NCI-H748 treated with DMSO at 0.1 percent for 48 hours (cell line): ENCODE measurements around the gene AATK.

Experiments
- DNase-seq: peaks from one replicate; lab custom pipeline; 2025; lab: John Stamatoyannopoulos, UW

Gene AATK, protein sequence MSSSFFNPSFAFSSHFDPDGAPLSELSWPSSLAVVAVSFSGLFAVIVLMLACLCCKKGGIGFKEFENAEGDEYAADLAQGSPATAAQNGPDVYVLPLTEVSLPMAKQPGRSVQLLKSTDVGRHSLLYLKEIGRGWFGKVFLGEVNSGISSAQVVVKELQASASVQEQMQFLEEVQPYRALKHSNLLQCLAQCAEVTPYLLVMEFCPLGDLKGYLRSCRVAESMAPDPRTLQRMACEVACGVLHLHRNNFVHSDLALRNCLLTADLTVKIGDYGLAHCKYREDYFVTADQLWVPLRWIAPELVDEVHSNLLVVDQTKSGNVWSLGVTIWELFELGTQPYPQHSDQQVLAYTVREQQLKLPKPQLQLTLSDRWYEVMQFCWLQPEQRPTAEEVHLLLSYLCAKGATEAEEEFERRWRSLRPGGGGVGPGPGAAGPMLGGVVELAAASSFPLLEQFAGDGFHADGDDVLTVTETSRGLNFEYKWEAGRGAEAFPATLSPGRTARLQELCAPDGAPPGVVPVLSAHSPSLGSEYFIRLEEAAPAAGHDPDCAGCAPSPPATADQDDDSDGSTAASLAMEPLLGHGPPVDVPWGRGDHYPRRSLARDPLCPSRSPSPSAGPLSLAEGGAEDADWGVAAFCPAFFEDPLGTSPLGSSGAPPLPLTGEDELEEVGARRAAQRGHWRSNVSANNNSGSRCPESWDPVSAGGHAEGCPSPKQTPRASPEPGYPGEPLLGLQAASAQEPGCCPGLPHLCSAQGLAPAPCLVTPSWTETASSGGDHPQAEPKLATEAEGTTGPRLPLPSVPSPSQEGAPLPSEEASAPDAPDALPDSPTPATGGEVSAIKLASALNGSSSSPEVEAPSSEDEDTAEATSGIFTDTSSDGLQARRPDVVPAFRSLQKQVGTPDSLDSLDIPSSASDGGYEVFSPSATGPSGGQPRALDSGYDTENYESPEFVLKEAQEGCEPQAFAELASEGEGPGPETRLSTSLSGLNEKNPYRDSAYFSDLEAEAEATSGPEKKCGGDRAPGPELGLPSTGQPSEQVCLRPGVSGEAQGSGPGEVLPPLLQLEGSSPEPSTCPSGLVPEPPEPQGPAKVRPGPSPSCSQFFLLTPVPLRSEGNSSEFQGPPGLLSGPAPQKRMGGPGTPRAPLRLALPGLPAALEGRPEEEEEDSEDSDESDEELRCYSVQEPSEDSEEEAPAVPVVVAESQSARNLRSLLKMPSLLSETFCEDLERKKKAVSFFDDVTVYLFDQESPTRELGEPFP (N-terminal part only)

GRCh38 chr17:81166033-81166492 is at the start of gene AATK:
AATK (minus strand) TSS chr17:81166221; CDS start chr17:81165992, 229 bp downstream.
- DNase-seq = no peak

DNA sequence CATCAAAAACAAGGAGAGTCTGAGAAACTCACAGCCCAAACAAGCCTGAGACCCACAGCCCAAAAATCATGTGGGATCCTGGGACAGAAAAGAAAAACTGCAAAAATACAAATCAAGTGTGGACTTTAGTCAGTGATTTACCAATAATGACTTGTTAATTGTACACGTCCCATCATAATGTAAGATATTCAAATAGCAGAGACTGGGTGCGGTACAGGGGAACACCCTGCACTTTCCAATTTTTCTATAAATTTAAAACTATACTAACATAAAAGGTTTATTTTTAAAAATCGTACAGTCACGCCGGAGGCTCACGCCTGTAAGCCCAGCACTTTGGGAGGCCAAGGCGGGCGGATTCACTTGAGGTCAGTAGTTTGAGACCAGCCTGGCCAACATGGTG is 48.0 kb upstream of the AATK start:
- DNase-seq = no peak

DNA sequence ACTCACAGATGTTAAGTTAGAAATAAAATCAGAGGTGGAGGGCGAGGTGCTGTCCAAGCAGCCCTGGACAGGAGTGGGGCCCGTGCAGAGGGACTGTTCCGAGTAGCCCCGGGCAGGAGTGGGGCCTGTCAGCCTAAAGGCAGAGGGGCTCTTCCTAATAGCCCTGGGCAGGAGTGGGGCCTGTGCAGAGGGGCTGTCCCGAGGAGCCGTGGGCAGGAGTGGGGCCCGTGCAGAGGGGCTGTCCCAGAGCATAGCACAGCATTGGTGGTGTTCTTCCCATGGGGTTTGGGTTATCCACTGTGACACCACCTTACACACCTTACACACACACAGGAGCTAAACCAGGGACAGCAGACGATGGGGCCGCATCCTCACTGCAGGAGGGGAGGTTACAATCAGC is 46.3 kb upstream of the AATK start:
- no peak for DNase-seq

DNA sequence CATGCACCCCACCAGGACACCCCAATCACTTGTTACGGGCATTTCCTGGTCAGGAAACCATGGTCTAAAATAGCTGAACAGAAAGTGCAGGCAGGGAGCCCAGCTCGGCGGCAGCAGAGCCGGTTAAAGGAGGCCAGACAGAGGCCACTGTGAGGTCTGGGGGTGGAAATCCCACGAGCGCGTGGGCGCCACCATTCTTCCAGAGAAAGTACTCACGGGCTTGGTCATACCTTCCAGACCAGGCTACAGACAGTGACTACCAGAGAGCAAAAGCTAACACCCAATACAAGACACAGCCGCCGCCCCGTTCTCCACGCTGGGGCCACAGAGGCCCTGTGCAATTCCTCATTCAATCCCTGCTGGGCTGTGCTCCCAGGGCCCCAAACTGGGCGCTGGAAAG is 44.8 kb upstream of the AATK start:
- DNase-seq = no peak

- no peak for DNase-seq
Observed at GRCh38 chr17:81210466-81210865, 44.4 kb upstream of the AATK start.

GRCh38 chr17:81209141-81209540 is 43.1 kb upstream of the AATK start:
- no peak for DNase-seq

DNA sequence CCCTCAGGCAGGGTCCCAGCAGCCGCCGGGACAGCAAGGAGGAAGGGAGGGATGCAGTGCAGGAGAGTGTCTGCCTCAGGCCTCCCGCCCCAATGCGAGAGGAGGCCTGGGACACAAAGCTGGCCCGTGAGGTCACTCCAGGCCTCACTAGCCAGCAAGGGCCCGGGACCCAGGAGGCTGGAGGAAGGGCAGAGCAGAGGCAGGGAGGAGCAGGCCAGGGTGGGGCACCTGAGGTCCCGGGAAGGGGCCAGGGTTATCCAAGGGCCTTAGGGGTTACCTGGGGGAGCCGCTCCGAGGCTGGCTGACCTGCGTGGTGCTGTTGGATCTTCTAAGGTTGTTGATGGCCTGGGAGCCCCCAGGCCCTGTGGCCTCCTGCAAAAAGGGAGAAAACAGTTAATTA is 42.6 kb upstream of the AATK start:
- no peak for DNase-seq

DNA sequence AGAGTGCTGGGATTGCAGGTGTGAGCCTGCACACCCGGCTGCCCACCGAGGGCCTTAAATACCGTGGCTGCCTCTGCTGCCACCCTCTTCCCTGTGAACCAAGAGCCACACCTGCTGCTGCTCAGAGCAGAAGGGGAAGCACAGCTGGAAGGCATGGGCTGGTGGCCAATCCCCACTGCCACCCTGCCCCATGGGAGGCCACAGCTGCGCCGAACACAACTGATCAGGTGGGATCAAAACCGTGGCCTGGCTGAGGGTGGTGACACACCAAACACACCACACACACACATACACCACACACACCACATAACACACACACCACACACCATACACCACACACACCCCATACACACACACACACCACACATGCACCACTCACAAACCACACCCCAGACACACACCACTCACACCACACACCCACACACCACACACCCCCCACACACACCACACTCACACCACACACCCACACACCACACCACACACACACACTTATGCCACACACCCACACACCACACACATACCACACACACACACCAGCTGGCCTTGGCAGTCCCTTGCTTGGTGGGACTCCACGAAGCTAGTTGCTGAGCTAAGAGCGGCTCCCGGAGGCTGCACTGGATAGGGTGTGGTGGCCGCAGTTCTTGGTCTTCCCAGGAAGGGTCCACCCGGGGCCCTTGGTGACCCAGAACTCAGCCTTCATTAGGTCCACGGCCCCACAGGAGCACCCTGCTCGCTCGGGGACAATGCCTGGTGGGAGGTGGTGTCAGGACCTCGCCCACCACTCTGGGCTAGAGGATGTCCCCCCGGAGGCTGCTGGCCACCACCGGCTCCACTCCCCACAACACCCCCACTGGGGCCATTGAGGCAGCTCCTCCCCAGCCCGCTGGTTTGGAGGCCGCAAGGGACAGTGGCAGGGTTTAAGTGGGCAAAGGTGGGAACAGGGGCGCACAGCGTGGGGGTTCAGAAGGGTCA is 41.9 kb upstream of the AATK start:
- no peak for DNase-seq

DNA sequence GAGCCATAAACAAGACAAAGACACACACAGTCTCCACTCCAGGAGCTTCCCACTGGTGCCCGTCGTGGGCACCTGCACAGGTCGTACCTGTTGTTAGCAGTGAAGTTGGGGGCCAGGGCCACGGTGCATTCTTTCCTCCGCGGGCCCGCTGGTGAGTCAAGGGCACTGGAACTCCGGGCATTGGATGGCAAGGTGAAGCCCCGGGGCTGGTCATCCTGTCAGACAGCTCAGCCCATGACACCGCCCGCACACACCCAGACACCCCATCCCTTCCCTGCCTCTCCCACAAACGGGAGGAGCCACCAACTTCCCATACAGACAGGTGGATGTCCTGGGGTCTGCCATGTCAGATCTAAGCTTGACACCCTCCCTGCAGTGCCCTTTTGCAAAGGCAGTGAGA is 40.6 kb upstream of the AATK start:
- DNase-seq = no peak

GRCh38 chr17:81206166-81206565 is 40.1 kb upstream of the AATK start:
- DNase-seq = no peak

DNA sequence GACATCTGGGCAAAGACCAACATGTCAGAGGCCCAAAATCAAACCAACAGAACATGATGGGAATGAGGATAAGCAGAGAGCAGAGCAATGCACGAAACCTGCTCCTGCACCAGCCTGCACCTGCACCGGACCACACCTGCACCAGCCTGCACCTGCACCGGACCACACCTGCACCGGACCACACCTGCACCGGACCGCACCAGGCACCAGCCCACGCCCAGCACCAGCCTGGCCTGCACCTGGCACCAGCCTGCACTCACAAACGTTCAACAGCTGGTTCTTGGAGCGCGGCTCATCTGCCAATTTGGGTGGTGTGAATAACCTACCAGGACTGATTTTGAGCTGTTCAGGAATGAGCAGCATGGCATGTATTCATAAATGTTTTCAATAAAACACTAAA is 38.6 kb upstream of the AATK start:
- no peak for DNase-seq

GRCh38 chr17:81203136-81203535 is 37.1 kb upstream of the AATK start:
- no peak for DNase-seq

DNA sequence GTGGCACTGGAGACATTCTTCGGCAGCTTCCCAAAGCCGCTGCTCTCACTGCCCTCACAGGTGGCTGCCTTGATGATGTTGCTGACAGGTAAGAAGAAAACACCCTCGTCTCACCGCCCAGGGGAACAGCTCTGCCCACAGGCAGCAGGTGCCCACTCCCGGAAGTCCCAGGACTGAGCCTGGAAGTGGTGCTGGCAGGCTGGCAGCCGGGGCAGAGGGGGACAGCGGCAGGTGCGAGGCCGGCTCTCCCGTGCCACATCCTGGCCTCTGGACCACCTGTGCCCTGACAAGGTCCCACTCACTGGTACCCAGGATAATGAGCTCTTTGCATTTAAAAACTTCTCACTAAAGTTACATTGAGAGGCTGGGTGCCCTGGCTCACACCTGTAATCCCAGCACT is 36.3 kb upstream of the AATK start:
- no peak for DNase-seq

GRCh38 chr17:81200695-81201580 is 34.9 kb upstream of the AATK start:
- DNase-seq = no peak

DNA sequence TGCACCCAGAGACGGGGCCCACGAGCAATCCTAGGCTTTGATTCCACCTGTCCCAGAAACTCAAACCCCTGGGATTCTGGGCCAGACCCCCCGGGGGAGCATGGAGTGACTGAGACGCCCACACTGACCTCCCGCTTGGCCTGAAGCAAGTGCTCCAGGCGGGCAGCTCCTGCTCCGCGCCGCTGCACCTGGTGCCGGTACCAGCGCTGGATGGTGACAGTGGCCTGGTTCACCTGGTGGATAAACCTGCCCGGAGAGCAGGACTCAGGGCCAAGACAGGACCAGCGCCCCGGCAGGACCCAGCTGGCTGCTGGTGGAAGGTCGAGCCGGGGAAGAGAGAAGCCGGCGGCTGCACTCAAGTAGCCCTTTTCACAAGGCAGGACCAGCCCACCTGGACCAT is 34.2 kb upstream of the AATK start:
- no peak for DNase-seq

- DNase-seq = no peak
Observed at GRCh38 chr17:81199482-81199830, 33.4 kb upstream of the AATK start.

- DNase-seq = no peak
Observed at GRCh38 chr17:81198826-81199481, 32.9 kb upstream of the AATK start.

DNA sequence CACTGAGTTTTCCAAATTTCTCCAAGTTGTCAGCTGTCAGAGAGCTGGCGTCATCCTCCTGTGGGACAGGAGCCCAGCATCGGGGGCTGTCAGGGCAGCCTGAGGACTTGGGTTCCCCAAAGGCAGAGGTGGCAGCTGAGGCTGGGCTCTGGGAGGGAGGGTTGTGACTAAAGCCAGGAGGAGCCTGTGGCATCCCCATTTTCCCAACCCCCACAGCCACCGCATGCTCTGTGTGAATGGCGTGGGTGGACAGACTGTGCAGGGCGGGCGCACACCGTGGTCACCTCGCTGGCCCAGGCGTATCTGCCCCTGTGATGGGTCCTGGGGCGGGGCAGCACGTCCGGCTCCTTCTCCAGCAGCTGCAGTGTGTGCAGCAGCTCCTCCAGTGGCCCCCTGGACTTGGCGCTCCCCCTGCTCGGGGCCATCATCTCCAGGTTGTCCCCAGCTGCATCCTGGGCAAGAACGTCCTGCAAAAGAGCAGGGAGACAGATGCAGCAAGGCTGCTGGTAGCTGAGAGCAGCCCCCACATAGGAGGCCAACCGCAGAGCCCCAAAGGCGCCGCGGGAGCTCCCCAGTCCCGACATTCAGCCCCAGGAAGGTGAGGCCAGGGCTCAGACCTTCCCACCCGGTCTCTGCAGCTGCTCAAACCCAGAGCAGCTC is 31.9 kb upstream of the AATK start:
- DNase-seq = no peak

DNA sequence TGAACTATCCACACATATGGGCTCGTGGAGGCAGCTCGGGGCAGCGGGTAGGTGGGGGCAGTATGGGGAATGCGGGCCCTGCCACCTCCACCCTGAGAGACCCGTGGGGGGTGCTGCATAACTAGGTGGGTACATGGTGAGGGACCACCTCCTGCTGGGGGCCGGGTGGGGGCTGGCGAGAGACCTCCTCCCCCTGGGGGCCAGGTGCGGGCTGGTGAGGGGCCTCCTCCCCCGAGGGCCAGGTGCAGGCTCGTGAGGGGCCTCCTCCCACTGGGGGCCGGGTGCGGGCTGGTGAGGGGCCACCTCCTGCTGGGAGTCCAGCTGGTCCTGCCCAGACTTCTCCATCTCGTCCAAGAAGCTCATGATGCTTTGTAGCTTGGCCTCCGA is 31.4 kb upstream of the AATK start:
- no peak for DNase-seq
